HG03097 (cell line): ENCODE measurements around the gene DNAJC21.

Experiments used
- ATAC-seq: cut with Tn5 transposase; IDR thresholded peaks from one replicate; pipeline ENCODE4 v1.9.1; 2021; ENCODE audit not compliant: unreplicated experiment, low FRiP score

The DNAJC21 gene

GRCh38 chr5:34976347-34976746 lies 47.0 kb downstream of the DNAJC21 start:
- ATAC-seq, result no peak

DNA sequence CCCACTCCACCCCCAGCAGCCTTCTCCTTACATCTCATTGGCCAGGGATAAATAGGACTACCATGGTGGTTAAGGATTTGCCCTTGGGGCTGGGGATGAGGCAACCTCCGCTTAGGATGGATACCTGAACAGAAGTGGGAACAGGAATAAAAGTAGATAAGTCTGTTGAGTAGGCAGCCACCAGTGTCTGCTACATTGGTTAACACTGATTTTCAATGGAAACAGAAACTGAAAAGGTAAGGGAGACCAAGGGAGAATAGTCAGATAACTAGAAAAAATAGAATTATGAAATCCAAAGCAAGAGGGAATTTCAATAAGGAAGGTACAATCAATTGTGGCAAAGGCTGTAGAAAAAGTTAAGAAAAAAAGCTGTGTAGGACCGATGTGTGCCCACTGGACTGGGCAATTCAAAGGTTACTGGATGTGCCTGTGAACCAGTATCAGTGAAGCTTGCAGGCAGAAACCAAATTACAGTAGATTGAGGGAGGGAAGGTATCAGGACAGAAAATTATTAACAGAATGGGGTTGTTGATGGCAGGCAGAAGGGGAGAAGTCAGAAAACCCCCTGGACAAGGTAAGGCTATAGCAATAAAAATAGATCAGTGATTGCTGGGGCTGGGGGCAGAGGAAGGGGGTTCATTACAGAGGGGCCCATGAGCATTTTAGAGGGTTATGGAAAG lies 48.7 kb downstream of the DNAJC21 start:
- peak; percentile 93 for ATAC-seq

DNA sequence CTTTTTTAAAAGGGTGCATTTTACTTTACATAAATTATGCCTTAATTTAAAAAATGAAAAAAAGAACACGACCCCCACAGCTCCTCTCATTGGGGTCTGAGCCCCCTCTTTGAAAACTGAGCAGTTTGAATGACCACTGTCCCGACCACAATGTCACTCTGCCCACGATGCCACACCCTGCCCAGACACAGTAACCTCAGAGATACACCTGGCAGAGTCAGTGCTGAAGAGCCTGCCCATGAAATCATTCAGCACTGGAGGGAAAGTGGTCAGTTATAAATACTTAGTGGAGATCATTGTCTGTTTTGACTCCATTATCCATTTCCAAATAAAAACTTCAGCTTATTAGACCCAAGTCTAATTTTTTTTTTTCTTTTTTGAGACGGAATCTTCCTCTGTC lies 49.3 kb downstream of the DNAJC21 start:
- ATAC-seq, result no peak

- no peak for ATAC-seq
These were observed 53.5 kb downstream of the DNAJC21 start for GRCh38 chr5:34982823-34983222.

- no peak for ATAC-seq
These were observed 57.6 kb downstream of the DNAJC21 start for GRCh38 chr5:34986965-34987364.

GRCh38 chr5:34991486-34992238 lies 62.3 kb downstream of the DNAJC21 start:
- no peak for ATAC-seq

DNA sequence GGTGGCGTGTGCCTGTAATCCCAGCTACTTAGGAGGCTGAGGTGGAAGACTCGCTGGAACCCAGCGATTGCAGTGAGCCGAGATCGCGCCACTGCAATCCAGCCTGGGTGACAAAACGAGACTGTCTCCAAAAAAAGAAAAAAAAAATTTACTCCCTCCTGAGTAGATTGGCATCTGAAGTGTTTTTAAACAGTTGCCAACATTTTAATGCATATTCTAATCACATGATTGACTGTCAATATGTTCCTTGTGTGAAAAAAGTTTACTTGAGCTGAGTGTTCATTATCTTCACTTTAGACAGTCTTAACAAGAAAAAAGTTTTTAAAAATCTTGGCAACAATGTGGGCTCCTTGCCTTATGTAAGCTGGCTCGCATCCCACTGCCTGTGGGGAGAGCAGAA lies 64.6 kb downstream of the DNAJC21 start:
- ATAC-seq, result no peak

DNA sequence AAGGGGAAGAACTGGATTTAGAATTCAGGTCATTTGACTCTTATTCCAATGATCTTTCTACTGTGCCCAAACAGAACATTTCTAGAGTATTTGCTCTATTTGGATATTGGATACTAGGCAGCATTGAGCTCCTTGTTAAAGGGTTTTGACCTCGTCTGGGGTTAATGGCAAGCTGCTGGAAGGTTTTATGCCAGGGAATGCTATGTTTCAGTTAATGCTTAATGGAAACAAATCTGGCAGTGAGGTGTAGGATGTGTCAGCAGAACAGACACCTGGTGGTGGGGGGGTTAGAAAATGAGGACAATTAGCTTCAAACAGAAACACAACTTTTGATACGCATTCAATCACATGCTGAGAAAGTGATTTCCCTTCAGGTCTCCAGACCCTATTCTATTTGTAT lies 66.9 kb downstream of the DNAJC21 start:
- ATAC-seq, result no peak

- no peak for ATAC-seq
These were observed 68.9 kb downstream of the DNAJC21 start for GRCh38 chr5:34998058-34998789.

- ATAC-seq, result no peak
These were observed 72.5 kb downstream of the DNAJC21 start for GRCh38 chr5:35001842-35002241.

DNA sequence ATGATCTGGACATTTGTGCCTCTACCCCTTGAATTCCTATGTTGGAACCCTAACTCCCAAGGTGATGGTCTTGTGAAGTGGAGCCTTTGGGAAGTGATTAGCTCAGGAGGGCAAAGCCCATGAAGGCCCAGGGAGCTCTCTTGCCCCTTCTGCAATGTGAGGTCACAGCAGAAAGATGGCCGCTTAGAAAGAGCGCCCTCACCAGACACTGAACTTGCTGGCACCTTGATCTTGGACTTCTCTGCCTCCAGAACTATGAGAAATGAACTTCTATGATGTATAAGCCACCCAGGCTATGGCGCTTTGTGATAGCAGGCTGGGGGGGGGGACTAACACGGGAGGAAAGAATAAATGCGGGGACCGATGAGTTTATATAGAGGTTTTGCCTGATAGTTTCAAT lies 73.1 kb downstream of the DNAJC21 start:
- no peak for ATAC-seq

DNA sequence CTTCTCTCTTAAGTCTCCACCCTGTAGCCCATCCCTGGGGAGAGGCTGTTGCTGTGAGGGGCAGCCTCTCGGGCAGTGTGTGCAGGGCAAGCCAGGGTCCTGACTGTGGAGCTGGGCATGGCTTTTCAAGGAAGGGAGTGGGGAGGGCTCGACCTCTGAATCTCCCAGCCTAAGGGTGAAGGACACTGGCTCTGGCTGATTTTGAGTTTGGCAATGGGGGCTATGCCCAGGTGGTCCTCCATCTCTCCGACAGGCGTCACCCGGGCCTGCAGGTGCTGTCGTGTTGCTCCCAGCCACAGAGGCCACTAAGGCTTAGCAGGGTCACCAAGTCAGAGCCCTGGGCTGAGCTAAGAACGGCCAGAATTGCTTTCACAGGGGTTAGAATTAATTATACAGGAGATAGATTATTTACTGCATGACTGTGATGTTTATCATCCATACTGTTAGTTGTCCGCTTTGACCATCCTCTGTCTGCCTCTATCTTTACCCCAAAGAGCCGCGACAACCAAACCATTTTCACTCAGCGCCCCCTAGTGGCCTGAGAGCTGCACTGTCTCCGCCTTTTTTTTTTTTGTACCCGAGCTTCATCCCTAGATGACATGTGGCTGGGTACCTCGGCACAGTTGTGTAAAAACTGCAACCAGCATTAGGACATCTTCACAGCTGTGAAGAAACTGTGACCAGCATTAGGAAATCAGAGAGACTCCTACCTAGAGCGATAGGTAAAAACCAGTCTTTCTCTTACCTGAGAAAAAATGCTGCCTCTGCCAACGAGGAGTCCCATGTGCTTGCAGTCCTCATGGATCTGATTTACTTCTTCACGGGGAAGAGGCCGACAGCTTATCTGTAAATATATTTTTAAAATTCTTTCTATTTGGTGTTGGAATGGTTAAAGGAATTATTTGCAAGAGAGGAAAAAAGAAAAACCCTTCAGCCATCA lies 73.9 kb downstream of the DNAJC21 start:
- peak; percentile 56 for ATAC-seq

GRCh38 chr5:35004200-35004599 lies 74.8 kb downstream of the DNAJC21 start:
- no peak for ATAC-seq

DNA sequence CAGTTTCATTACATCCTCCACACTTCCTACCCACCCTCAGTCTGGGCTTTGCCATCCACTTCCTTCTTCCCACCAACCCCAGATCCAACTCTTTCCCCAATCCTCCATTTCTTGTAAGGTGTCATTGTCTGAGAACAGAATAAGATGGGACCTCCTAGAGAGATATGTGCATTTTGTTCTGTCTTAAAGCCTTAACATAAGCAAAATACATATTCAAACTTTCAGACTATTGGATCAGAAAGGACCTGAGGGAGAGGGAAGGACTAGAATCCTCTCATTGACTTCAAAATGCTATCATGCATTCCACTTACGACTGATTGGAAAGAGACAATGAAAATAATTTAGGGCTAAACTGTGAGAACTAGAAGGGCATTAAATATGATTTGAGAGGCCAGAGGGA lies 75.4 kb downstream of the DNAJC21 start:
- ATAC-seq, result no peak
